ENCODE data around the gene SH3GL2. TPM values are rescaled to one million over a fixed set of nuclear protein-coding genes. Genes with fewer than 3 reads are reported as not detected.
A peak's percentile ranks its signal among the peaks of the same experiment; 100 is the strongest.

Gene SH3GL2
- total RNA-seq, 4 donors from 2014 or later = 0.20 to 0.41 (median 0.32) TPM; not detected in 1

- WGBS, 2 donors (ENCODE audit: low coverage in 1 of 2) = 11 to 19% methylated on average over 9 to 13 of the region's 13 CpGs
- TF ChIP-seq POLR2A (IDR thresholded peaks at IDR 0.05) = no peak
- peak; percentile 81 to 90 (median 84) for TF ChIP-seq CTCF (IDR thresholded peaks at IDR 0.05)
- no peak for TF ChIP-seq EP300 (IDR thresholded peaks at IDR 0.05; ENCODE audit: low read depth)
- no peak for TF ChIP-seq POLR2AphosphoS5 (IDR thresholded peaks at IDR 0.05)
- Histone ChIP-seq H3K27ac (no peak overlapping the region), H3K9me3 (no peaks in the 10 kb centered on the region), H3K27me3 (no peaks in the 10 kb centered on the region), H3K4me3 (no peak overlapping the region), H3K36me3 (no peaks in the 10 kb centered on the region), H3K4me1 (peaks cover 0 to 14% (median 2%) of the 10 kb centered on the region in 4 donors)
- peak; percentile 60 for DNase-seq
- in situ Hi-C loops (cut with MboI; ENCODE audit: low pct_ligation_motif_present in 1 of 4, low pct_unique_long_range_greater_than_20kb in 1 of 4, low sequenced_read_pairs in 3 of 4) = loop anchor here in 2 of 4 donors (5.0 to 25.0 kb wide), 2 partner anchors 396 to 1226 kb away; partner anchors contain the start of genes RRAGA (in 2 of the 2) and SAXO1 (in 2 of the 2)
- intact Hi-C loops (cut with DNase I; ENCODE audit: low total_unique reads) = no loop called here
Observed at GRCh38 chr9:17810728-17811571, 232.1 kb downstream of the SH3GL2 start.

GRCh38 chr9:17813798-17814197 is 234.9 kb downstream of the SH3GL2 start:
- Histone ChIP-seq H3K9me3 (no peaks in the 10 kb centered on the region), H3K4me3 (no peak overlapping the region), H3K27me3 (no peaks in the 10 kb centered on the region), H3K4me1 (peaks cover 0 to 14% (median 0%) of the 10 kb centered on the region in 4 donors), H3K27ac (no peak overlapping the region), H3K36me3 (no peaks in the 10 kb centered on the region)
- no peak for DNase-seq
- WGBS, 2 donors (ENCODE audit: low coverage in 1 of 2) = 81% methylated on average over 4 of the region's 4 CpGs
- in situ Hi-C loops (cut with MboI; ENCODE audit: low pct_ligation_motif_present in 1 of 4, low pct_unique_long_range_greater_than_20kb in 1 of 4, low sequenced_read_pairs in 3 of 4) (loop anchor here in 2 of 4 donors (5.0 to 25.0 kb wide), 2 partner anchors 394 to 1224 kb away; partner anchors contain the start of genes RRAGA (in 2 of the 2) and SAXO1 (in 2 of the 2)), intact Hi-C loops (cut with DNase I; ENCODE audit: low total_unique reads) (loop anchor here (2.0 kb wide), 1 partner anchor 399 kb away; no protein-coding TSS in a partner anchor)
- TF ChIP-seq POLR2AphosphoS5 (IDR thresholded peaks at IDR 0.05) (no peak), POLR2A (IDR thresholded peaks at IDR 0.05) (no peak), EP300 (IDR thresholded peaks at IDR 0.05; ENCODE audit: low read depth) (no peak)

- WGBS, 2 donors (ENCODE audit: low coverage in 1 of 2) = 68% methylated on average over 1 of the region's 1 CpG; no CpG with 5 or more reads in 1 of the 2 donors
- H3K4me1 ChIP-seq = peaks cover 0 to 4% (median 0%) of the 10 kb centered on the region in 4 donors
- no peak overlapping the region for H3K4me3 ChIP-seq
- no peaks in the 10 kb centered on the region for H3K9me3 ChIP-seq
- no peaks in the 10 kb centered on the region for H3K27me3 ChIP-seq
- DNase-seq = no peak
- in situ Hi-C loops (cut with MboI; ENCODE audit: low pct_ligation_motif_present in 1 of 4, low pct_unique_long_range_greater_than_20kb in 1 of 4, low sequenced_read_pairs in 3 of 4) = loop anchor here in 2 of 4 donors (25.0 kb wide), 1 partner anchor 1221 kb away; the partner anchor contains the start of genes RRAGA (in 2 of the 2) and SAXO1 (in 2 of the 2)
- intact Hi-C loops (cut with DNase I; ENCODE audit: low total_unique reads) = no loop called here
- H3K36me3 ChIP-seq = no peaks in the 10 kb centered on the region
- TF ChIP-seq POLR2AphosphoS5 (IDR thresholded peaks at IDR 0.05) (no peak), POLR2A (IDR thresholded peaks at IDR 0.05) (no peak), EP300 (IDR thresholded peaks at IDR 0.05; ENCODE audit: low read depth) (no peak), CTCF (IDR thresholded peaks at IDR 0.05) (no peak)
- no peak overlapping the region for H3K27ac ChIP-seq
Observed at GRCh38 chr9:17816431-17817027, 237.7 kb downstream of the SH3GL2 start.

GRCh38 chr9:17824191-17824590 is 245.3 kb downstream of the SH3GL2 start:
- in situ Hi-C loops (cut with MboI; ENCODE audit: low pct_ligation_motif_present in 1 of 4, low pct_unique_long_range_greater_than_20kb in 1 of 4, low sequenced_read_pairs in 3 of 4) = loop anchor here in 2 of 4 donors (25.0 kb wide), 1 partner anchor 1213 kb away; the partner anchor contains the start of genes RRAGA (in 2 of the 2) and SAXO1 (in 2 of the 2)

More at GRCh38 chr9:17824191-17824590, 245.3 kb downstream of the SH3GL2 start:
- Histone ChIP-seq H3K36me3 (no peaks in the 10 kb centered on the region), H3K9me3 (no peaks in the 10 kb centered on the region), H3K27me3 (no peaks in the 10 kb centered on the region), H3K4me1 (peaks cover 0 to 3% (median 0%) of the 10 kb centered on the region in 4 donors), H3K4me3 (no peak overlapping the region), H3K27ac (no peak overlapping the region)
- TF ChIP-seq EP300 (IDR thresholded peaks at IDR 0.05; ENCODE audit: low read depth) = no peak
- TF ChIP-seq CTCF (IDR thresholded peaks at IDR 0.05) = no peak
- no peak for TF ChIP-seq POLR2AphosphoS5 (IDR thresholded peaks at IDR 0.05)
- no peak for TF ChIP-seq POLR2A (IDR thresholded peaks at IDR 0.05)
- DNase-seq = no peak
- intact Hi-C loops (cut with DNase I; ENCODE audit: low total_unique reads) = no loop called here
- WGBS, 2 donors (ENCODE audit: low coverage in 1 of 2) = 14 to 20% methylated on average over 1 of the region's 1 CpG

Measured in transverse colon (tissue), 4 donors.